ENCODE results near the gene BIRC6.

Gene BIRC6

GRCh38 chr2:32423536-32423935 is 66.7 kb downstream of the BIRC6 start:
- H3K36me3 ChIP-seq (ENCODE audit: insufficient read depth, low read length) = peaks cover 49% of the 10 kb centered on the region
- no peaks in the 10 kb centered on the region for H3F3A ChIP-seq (ENCODE audit: insufficient read depth, low read length)
- H3K9ac ChIP-seq (ENCODE audit: low read length) = no peak overlapping the region
- H2AFZ ChIP-seq (ENCODE audit: low read length) = no peak overlapping the region
- no peak overlapping the region for H3K4me3 ChIP-seq (ENCODE audit: low read depth, low read length, poor library complexity, severe bottlenecking)
- no peaks in the 10 kb centered on the region for H4K20me1 ChIP-seq (ENCODE audit: insufficient read depth, low read length)
- H3K4me1 ChIP-seq (ENCODE audit: insufficient read depth, low read length, severe bottlenecking) = no peaks in the 10 kb centered on the region
- no peak overlapping the region for H3K4me2 ChIP-seq (ENCODE audit: low read length)
- H3K79me2 ChIP-seq (ENCODE audit: insufficient read depth, low read length) = peaks cover 93% of the 10 kb centered on the region
- TF ChIP-seq CTCF (IDR thresholded peaks at IDR 0.05; ENCODE audit: low read length) = no peak
- TF ChIP-seq EZH2 (IDR thresholded peaks at IDR 0.05; ENCODE audit: borderline replicate concordance, low read length) = no peak
- no peaks in the 10 kb centered on the region for H3K27me3 ChIP-seq (ENCODE audit: insufficient read depth, low read length)
- no peak overlapping the region for H3K27ac ChIP-seq (ENCODE audit: low read depth, low read length, poor library complexity, severe bottlenecking)
- no peaks in the 10 kb centered on the region for H3K9me3 ChIP-seq (ENCODE audit: low read length)
- no peaks in the 10 kb centered on the region; the same call in 1 of the 2 replicates for H3K9me2 ChIP-seq (ENCODE audit: low read depth, low read length)

- no peaks in the 10 kb centered on the region for H3K27me3 ChIP-seq (ENCODE audit: insufficient read depth, low read length)
- no peak overlapping the region for H3K4me2 ChIP-seq (ENCODE audit: low read length)
Measured at GRCh38 chr2:32424739-32425138, 67.9 kb downstream of the BIRC6 start.

GRCh38 chr2:32425719-32426141 is 68.9 kb downstream of the BIRC6 start:
- no peaks in the 10 kb centered on the region for H3F3A ChIP-seq (ENCODE audit: insufficient read depth, low read length)
- no peak overlapping the region for H2AFZ ChIP-seq (ENCODE audit: low read length)
- H3K79me2 ChIP-seq (ENCODE audit: insufficient read depth, low read length) = peaks cover 86% of the 10 kb centered on the region
- H3K36me3 ChIP-seq (ENCODE audit: insufficient read depth, low read length) = peaks cover 42% of the 10 kb centered on the region
- no peaks in the 10 kb centered on the region for H3K4me1 ChIP-seq (ENCODE audit: insufficient read depth, low read length, severe bottlenecking)
- no peak overlapping the region for H3K4me3 ChIP-seq (ENCODE audit: low read depth, low read length, poor library complexity, severe bottlenecking)
- no peaks in the 10 kb centered on the region for H3K9me3 ChIP-seq (ENCODE audit: low read length)
- no peak for TF ChIP-seq EZH2 (IDR thresholded peaks at IDR 0.05; ENCODE audit: borderline replicate concordance, low read length)
- no peak for TF ChIP-seq CTCF (IDR thresholded peaks at IDR 0.05; ENCODE audit: low read length)
- no peak overlapping the region for H3K27ac ChIP-seq (ENCODE audit: low read depth, low read length, poor library complexity, severe bottlenecking)
- H3K9me2 ChIP-seq (ENCODE audit: low read depth, low read length) = no peaks in the 10 kb centered on the region
- H3K27me3 ChIP-seq (ENCODE audit: insufficient read depth, low read length) = no peaks in the 10 kb centered on the region
- H3K4me2 ChIP-seq (ENCODE audit: low read length) = no peak overlapping the region
- H4K20me1 ChIP-seq (ENCODE audit: insufficient read depth, low read length) = no peaks in the 10 kb centered on the region
- H3K9ac ChIP-seq (ENCODE audit: low read length) = no peak overlapping the region

More at GRCh38 chr2:32424739-32425138, 67.9 kb downstream of the BIRC6 start:
- no peak overlapping the region for H2AFZ ChIP-seq (ENCODE audit: low read length)
- no peaks in the 10 kb centered on the region for H3F3A ChIP-seq (ENCODE audit: insufficient read depth, low read length)
- TF ChIP-seq CTCF (IDR thresholded peaks at IDR 0.05; ENCODE audit: low read length) (no peak), EZH2 (IDR thresholded peaks at IDR 0.05; ENCODE audit: borderline replicate concordance, low read length) (no peak)
- no peak overlapping the region for H3K9ac ChIP-seq (ENCODE audit: low read length)
- no peaks in the 10 kb centered on the region for H3K4me1 ChIP-seq (ENCODE audit: insufficient read depth, low read length, severe bottlenecking)
- peaks cover 48% of the 10 kb centered on the region for H3K36me3 ChIP-seq (ENCODE audit: insufficient read depth, low read length)
- no peak overlapping the region for H3K4me3 ChIP-seq (ENCODE audit: low read depth, low read length, poor library complexity, severe bottlenecking)
- H3K27ac ChIP-seq (ENCODE audit: low read depth, low read length, poor library complexity, severe bottlenecking) = no peak overlapping the region
- no peaks in the 10 kb centered on the region; the same call in 1 of the 2 replicates for H3K9me2 ChIP-seq (ENCODE audit: low read depth, low read length)
- H3K79me2 ChIP-seq (ENCODE audit: insufficient read depth, low read length) = peaks cover 96% of the 10 kb centered on the region
- H4K20me1 ChIP-seq (ENCODE audit: insufficient read depth, low read length) = no peaks in the 10 kb centered on the region
- H3K9me3 ChIP-seq (ENCODE audit: low read length) = no peaks in the 10 kb centered on the region

Data from OCI-LY1 (cell line).